ENCODE measurements around the gene MAP3K8. TPM values are rescaled to one million over a fixed set of nuclear protein-coding genes. Genes with fewer than 3 reads are reported as not detected.

The MAP3K8 gene
- 62.9 TPM for polyA plus RNA-seq (2012; ENCODE audit: missing spikeins)

DNA sequence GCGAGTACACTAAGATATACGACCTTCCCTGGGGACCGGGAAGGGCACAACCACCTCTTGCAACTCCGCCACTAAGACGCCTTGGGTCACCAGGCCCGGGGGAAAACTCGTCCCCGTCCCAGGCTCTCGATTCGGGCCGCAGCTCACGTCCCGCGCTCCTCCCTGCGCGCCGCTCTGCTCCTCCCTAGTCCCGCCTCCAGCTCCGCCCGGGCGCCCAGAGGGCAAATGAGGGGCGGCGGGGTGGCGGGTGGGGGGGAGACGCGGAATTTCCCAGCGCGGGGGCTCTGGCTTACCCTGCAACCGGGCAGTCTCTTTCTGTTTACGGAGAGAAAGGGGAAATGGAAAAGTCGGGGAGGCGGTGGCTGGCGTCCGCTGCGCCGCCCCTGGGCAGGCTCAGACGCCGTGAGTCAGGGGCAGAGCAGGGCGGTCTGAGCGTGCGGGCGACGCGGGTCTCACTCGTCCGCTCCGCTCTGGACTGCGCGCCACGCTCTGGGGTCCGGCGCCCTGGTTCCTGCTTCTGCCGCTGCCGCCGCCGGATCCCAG, at the start of gene MAP3K8:
MAP3K8 (plus strand) TSS at position 455 of the 543 bp plus-strand sequence. CDS start 4,755 bp downstream, outside the sequence.
- FAIRE-seq (peak; percentile 38), DNase-seq (ENCODE audit: insufficient read length) (peak; percentile 70)
- TF ChIP-seq POLR2AphosphoS5 (IDR thresholded peaks at IDR 0.05; ENCODE audit: low read depth, low read length) (peak; percentile 77), POLR2A (IDR thresholded peaks at IDR 0.05; ENCODE audit: low read depth, low read length) (peak; percentile 82), TAF1 (IDR thresholded peaks at IDR 0.05; ENCODE audit: borderline replicate concordance, low read depth, low read length) (peak; percentile 78)

DNA sequence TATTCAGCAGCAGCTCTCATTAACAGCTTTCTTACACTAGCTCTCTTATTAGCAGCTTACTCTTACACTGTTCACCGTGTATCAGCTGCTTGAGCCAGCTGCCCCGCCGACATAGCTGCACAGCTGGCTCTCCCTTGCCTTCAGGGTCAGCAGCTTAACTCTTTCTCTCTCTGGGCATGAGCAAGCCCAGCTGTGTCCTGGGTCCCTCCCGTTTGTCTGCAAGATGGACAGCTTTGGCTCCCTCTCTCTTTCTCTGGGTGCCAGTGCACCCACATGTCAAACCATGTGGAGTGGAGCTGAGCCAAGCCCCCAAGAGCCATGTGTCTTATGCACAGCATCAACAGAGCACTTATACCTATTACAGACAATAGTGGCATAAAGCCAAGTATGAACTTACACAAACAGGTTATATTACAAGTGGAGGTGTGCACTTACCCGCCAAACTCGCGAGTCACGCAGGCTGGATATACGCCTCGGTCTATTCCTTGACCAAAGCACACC, 49.2 kb upstream of the MAP3K8 start:
- TF ChIP-seq POLR2AphosphoS5 (IDR thresholded peaks at IDR 0.05; ENCODE audit: low read depth, low read length), result no peak
- no peak for TF ChIP-seq TAF1 (IDR thresholded peaks at IDR 0.05; ENCODE audit: borderline replicate concordance, low read depth, low read length)
- TF ChIP-seq POLR2A (IDR thresholded peaks at IDR 0.05; ENCODE audit: low read depth, low read length), result no peak
- FAIRE-seq (no peak), DNase-seq (ENCODE audit: insufficient read length) (no peak)

DNA sequence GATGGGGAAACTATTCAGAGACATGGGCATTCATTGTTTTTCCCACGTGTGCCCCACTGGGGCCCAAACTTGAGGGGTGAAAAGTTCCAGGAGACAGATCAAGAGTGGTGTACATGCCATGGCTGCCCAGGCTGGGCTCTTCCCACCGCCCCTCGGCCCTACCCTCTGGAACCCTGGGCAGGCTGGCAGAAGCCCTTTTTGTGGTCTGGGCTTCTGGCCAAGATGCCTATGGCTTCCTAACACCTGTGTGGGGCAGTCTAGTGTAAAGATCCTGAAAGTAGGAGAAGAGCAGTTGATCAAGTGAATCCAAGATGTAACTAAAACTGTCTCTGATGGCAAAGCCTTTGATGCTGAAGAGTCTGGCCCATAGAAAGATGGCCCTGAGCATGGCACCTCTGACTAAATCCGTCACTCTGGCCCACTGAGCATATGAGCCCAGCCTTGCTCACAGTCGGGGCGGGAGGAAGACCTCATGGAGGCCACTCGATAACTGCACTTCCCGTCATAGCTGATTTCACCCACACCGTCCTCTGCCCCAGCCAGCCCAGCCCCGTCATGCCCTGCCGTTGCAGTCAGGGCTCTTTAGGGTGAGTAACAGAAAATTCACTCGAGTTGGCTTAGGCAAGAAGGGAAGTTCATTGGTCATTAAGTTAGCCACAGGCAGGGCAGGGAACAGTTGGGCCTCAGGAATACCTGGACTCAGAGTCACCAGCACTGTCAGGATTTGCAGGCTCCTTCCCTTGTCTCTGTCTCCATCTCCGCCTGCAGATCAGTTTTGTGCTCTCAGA, 47.0 kb upstream of the MAP3K8 start:
- DNase-seq (ENCODE audit: insufficient read length) (no peak), FAIRE-seq (no peak)
- TF ChIP-seq TAF1 (IDR thresholded peaks at IDR 0.05; ENCODE audit: borderline replicate concordance, low read depth, low read length) (no peak), POLR2AphosphoS5 (IDR thresholded peaks at IDR 0.05; ENCODE audit: low read depth, low read length) (no peak), POLR2A (IDR thresholded peaks at IDR 0.05; ENCODE audit: low read depth, low read length) (no peak)

DNA sequence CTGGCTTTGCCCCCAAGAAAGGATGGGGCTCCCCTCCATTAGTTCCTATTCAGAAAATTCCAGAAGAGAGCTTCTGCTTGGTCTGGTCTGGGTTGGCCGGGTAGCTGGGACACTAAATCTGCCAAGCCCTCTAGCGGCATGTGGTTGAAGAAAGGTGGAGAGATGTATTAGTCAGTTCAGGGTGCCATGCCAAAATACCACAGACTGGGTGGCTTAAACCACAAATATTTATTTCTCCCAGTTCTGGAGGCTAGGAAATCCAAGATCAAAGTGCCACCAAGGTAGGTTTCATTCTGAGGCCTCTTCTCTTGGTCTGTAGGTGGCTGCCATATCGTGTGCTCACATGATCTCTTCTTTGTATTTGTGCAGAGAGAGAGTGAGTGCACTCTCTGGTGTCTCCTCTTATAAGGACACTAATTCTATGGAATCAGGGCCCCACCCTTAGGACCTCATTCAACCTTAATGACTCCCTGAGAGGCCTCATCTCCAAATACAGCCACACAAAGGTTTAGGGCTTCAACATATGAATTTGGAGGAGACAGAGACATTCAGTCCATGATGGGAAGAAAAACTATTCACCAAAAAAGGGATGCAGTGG, 46.2 kb upstream of the MAP3K8 start:
- no peak for TF ChIP-seq TAF1 (IDR thresholded peaks at IDR 0.05; ENCODE audit: borderline replicate concordance, low read depth, low read length)
- TF ChIP-seq POLR2A (IDR thresholded peaks at IDR 0.05; ENCODE audit: low read depth, low read length), result no peak
- TF ChIP-seq POLR2AphosphoS5 (IDR thresholded peaks at IDR 0.05; ENCODE audit: low read depth, low read length), result no peak
- FAIRE-seq (no peak), DNase-seq (ENCODE audit: insufficient read length) (no peak)

DNA sequence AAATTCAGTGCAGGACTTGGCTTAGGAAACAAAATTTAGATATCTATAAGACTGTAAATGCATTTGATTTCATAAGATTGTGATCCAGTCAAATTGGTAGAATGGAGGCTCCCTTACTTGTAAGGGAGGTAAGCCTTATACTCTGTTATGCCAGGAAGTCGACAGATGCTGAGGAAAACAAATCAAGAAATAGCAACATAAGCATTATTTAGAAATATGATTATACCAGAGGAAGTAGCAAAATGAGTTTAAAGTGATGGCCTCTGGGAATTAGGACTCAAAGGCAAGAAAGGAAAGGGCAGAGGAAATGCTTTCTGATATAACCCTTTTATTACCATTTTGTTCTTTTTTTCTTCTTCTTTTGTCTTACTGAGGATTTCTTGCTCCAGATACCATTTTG, 44.4 kb upstream of the MAP3K8 start:
- TF ChIP-seq TAF1 (IDR thresholded peaks at IDR 0.05; ENCODE audit: borderline replicate concordance, low read depth, low read length) (no peak), POLR2A (IDR thresholded peaks at IDR 0.05; ENCODE audit: low read depth, low read length) (no peak), POLR2AphosphoS5 (IDR thresholded peaks at IDR 0.05; ENCODE audit: low read depth, low read length) (no peak)
- FAIRE-seq, result no peak
- DNase-seq (ENCODE audit: insufficient read length), result no peak

DNA sequence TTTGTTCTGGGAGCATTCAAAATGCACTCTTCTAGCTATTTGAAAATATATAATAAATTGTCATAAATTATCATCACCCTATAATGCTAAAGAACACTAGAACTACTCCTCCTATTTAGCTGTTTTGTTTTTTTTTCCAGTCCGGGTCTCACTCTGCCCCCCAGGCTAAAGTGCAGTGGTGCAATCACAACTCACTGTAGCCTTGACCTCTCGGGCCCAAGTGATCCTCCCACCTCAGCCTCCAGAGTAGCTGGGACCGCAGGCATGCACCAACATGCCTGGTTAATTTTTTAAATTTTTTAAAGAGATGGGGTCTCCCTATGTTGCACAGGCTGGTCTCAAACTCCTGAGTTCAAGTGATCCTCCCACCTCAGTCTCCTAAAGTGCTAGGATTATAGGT, 43.8 kb upstream of the MAP3K8 start:
- no peak for DNase-seq (ENCODE audit: insufficient read length)
- no peak for FAIRE-seq
- no peak for TF ChIP-seq POLR2AphosphoS5 (IDR thresholded peaks at IDR 0.05; ENCODE audit: low read depth, low read length)
- TF ChIP-seq POLR2A (IDR thresholded peaks at IDR 0.05; ENCODE audit: low read depth, low read length), result no peak
- no peak for TF ChIP-seq TAF1 (IDR thresholded peaks at IDR 0.05; ENCODE audit: borderline replicate concordance, low read depth, low read length)

DNA sequence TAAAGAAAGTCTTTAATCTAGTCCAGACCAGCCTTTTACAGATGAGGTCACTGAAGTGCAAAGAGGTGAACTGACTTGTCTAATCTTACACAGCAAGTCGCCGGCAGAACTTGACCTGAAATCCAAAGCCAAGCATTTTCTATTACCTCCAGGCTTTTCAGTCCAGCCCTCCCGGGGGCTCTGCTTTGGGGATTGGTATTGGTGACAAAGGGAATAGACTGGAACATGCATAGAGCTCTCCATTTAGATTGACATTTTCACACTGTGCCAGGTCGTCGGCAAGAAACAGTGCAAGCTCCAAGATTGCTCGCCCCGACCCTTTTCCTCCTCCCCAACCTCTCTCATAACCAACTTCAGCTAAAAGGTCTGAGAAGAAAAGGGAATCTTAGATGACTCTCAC, 42.7 kb upstream of the MAP3K8 start:
- TF ChIP-seq TAF1 (IDR thresholded peaks at IDR 0.05; ENCODE audit: borderline replicate concordance, low read depth, low read length) (no peak), POLR2AphosphoS5 (IDR thresholded peaks at IDR 0.05; ENCODE audit: low read depth, low read length) (no peak), POLR2A (IDR thresholded peaks at IDR 0.05; ENCODE audit: low read depth, low read length) (no peak)
- DNase-seq (ENCODE audit: insufficient read length) (no peak), FAIRE-seq (no peak)

DNA sequence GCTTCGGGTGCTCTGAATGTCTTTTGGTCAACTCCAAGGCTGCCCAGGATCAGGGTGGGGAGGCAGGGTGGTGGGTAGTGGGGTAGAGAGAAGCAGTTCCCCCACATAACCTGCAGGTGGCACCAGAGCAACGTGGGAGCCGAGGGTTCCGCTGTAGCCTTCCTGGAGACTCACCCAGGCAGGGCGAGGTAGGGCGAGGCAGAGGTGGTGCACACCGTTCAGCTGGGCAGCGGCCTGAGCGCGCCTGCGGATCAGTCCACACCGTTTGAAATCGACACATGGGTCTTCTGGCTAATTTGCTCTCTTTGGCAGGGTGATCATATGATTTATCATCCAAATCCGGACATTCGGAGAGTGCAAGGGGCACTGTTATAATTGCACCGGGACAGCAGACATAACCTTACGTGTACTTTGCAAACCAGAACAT, 41.4 kb upstream of the MAP3K8 start:
- TF ChIP-seq POLR2AphosphoS5 (IDR thresholded peaks at IDR 0.05; ENCODE audit: low read depth, low read length) (no peak), POLR2A (IDR thresholded peaks at IDR 0.05; ENCODE audit: low read depth, low read length) (no peak), TAF1 (IDR thresholded peaks at IDR 0.05; ENCODE audit: borderline replicate concordance, low read depth, low read length) (no peak)
- DNase-seq (ENCODE audit: insufficient read length), result peak; percentile 76
- FAIRE-seq, result peak; percentile 97

DNA sequence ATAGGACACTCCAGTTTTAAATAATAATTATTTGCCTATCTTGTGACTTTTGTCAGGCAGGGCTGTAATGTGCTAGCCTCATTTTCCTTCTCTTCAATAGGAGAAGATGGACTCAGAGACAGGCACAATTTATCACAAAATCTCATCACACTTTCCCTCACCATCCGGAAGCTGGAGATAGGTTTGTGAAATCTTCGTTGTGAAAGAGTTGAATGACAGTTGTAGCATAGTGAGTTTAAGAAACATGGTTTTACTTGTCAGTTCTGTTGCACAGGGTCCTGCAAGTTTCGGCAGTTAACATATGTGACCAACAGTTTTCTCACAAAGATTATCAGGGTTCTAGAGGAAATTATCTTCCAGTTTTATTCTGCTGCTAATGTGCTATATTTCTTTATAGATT, 37.7 kb upstream of the MAP3K8 start:
- DNase-seq (ENCODE audit: insufficient read length), result no peak
- TF ChIP-seq POLR2AphosphoS5 (IDR thresholded peaks at IDR 0.05; ENCODE audit: low read depth, low read length) (no peak), TAF1 (IDR thresholded peaks at IDR 0.05; ENCODE audit: borderline replicate concordance, low read depth, low read length) (no peak), POLR2A (IDR thresholded peaks at IDR 0.05; ENCODE audit: low read depth, low read length) (no peak)
- no peak for FAIRE-seq

DNA sequence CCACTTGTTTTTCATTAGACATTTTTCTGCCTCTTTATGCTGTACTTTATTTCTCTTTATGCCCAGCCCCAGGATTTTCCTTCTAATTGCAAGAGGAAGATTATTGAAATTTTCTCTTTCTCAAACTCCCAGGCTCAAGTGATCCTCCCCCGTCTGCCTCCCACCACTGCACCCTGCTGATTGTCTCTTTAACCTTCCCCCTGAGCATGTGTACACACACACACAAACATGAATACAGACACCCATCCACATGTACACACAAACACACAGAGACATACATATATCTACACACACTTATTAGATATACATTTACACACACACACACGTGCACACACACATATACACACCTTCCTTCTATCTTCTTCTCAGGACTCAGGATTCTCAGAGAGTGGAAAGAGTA, 37.3 kb upstream of the MAP3K8 start:
- no peak for FAIRE-seq
- TF ChIP-seq POLR2A (IDR thresholded peaks at IDR 0.05; ENCODE audit: low read depth, low read length), result no peak
- no peak for TF ChIP-seq TAF1 (IDR thresholded peaks at IDR 0.05; ENCODE audit: borderline replicate concordance, low read depth, low read length)
- TF ChIP-seq POLR2AphosphoS5 (IDR thresholded peaks at IDR 0.05; ENCODE audit: low read depth, low read length), result no peak
- DNase-seq (ENCODE audit: insufficient read length), result no peak

DNA sequence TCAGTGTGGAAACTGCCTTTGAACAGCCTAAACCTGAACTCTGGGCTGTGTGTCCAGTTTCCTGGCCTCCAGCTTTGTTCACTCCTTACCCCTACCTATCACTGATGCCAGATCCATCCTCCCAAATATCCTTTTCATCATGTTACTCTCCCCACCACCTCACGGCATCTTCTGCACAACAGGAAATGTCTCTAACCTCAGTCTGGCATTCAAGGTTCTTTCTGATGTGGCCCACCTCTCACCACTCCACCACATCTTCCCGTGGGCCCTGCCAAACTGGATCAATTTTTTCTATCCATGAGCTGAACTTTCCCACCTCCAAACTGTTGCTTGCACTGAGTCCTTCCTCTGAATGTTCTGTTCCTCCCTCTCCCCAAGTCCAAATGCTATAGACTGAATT, 35.8 kb upstream of the MAP3K8 start:
- no peak for TF ChIP-seq TAF1 (IDR thresholded peaks at IDR 0.05; ENCODE audit: borderline replicate concordance, low read depth, low read length)
- no peak for TF ChIP-seq POLR2A (IDR thresholded peaks at IDR 0.05; ENCODE audit: low read depth, low read length)
- TF ChIP-seq POLR2AphosphoS5 (IDR thresholded peaks at IDR 0.05; ENCODE audit: low read depth, low read length), result no peak
- no peak for FAIRE-seq
- no peak for DNase-seq (ENCODE audit: insufficient read length)
